DOHH2 (cell line): ENCODE results near the gene IRF2BP2.

Experiments used
- EZH2phosphoT487 ChIP-seq: fragments of 200-600 bp; sonication (generic); IDR thresholded peaks from 2 replicates; pipeline ENCODE4 v1.6.1; 2017; ENCODE audit warnings: borderline replicate concordance, mild to moderate bottlenecking, antibody characterized with exemption, low read length, moderate library complexity, mixed read lengths
- TF ChIP-seq, protein P1 (sequence below): fragments of 200-600 bp; sonication (generic); IDR thresholded peaks from one replicate; pipeline ENCODE4 v1.5.1; 2014; ENCODE audit warnings: antibody characterized with exemption, mild to moderate bottlenecking, low read depth, low read length; ENCODE audit not compliant: poor library complexity, severe bottlenecking

DNA sequence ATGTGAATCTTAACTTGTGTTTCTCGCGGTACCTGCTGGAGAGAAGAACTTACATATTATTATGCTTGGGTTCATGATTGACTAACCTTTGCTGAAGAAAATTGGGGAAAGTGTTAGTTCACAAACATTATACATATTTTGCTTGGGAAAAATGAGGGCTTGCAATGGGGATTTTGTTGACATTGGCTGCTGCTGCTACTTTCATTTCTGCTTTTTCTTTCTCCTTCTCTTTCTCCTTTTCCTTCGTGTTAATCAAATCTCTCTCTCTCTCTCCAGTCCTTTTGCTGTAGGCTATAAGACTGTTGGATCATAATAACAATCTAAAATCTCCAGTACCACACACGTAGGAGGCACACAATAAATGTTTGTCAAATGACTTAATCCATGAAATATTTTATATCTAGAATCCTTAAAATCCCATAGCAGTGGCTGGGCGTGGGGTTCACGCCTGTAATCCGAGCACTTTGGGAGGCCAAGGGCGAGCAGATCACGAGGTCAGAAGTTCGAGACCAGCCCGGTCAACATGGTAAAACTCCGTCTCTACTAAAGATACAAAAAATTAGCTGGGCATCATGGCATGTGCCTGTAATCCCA is 23.0 kb downstream of the IRF2BP2 start:
- TF ChIP-seq, protein P1, sequence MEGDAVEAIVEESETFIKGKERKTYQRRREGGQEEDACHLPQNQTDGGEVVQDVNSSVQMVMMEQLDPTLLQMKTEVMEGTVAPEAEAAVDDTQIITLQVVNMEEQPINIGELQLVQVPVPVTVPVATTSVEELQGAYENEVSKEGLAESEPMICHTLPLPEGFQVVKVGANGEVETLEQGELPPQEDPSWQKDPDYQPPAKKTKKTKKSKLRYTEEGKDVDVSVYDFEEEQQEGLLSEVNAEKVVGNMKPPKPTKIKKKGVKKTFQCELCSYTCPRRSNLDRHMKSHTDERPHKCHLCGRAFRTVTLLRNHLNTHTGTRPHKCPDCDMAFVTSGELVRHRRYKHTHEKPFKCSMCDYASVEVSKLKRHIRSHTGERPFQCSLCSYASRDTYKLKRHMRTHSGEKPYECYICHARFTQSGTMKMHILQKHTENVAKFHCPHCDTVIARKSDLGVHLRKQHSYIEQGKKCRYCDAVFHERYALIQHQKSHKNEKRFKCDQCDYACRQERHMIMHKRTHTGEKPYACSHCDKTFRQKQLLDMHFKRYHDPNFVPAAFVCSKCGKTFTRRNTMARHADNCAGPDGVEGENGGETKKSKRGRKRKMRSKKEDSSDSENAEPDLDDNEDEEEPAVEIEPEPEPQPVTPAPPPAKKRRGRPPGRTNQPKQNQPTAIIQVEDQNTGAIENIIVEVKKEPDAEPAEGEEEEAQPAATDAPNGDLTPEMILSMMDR = no peak
- TF ChIP-seq EZH2phosphoT487 = no peak
